Measurements from ENCODE around the gene ANO1.

Gene ANO1

DNA sequence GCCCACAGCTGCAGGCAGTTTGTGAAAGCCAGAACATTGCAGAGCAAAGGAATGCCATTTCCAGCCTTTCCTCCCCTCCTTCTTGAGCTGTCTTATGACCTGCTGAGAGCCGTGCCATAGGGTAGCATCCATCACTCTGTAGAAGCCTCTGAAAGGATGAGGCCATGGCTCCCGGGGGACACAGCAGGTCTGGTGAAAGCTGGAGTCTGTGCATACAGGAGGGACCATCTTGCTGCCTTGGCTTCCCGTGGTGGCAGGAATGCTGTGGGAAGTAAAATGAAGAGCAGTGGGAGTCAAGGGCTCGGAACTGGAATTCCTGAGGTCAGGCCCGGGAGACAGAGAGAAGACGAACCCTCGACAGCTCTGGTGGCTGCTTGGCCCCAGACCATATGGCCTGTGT, 30.9 kb downstream of the ANO1 start:
- in situ Hi-C loops (cut with HindIII; ENCODE audit: low sequenced_read_pairs): loop anchor here (10.0 kb wide), 1 partner anchor 256 kb away; no protein-coding TSS in a partner anchor

DNA sequence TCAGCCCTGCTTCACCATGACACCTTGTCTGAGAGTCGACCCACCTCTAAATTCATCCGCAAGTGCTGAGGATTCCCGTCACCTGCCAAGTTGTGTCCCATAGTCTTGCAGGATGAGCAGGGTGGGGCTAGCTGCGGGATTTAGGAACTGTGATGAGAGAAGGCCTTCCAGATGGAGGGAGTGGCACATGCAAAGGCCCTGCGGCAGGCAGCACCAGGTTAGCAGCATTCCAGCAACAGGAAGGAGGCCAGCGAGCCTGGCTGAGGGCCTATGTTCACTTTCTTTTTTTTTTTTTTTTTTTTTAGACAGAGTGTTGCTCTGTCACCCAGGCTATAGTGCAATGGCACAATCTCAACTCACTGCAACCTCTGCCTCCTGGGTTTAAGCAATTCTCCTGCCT, 31.8 kb downstream of the ANO1 start:
- in situ Hi-C loops (cut with HindIII; ENCODE audit: low sequenced_read_pairs): loop anchor here (10.0 kb wide), 1 partner anchor 255 kb away; no protein-coding TSS in a partner anchor

DNA sequence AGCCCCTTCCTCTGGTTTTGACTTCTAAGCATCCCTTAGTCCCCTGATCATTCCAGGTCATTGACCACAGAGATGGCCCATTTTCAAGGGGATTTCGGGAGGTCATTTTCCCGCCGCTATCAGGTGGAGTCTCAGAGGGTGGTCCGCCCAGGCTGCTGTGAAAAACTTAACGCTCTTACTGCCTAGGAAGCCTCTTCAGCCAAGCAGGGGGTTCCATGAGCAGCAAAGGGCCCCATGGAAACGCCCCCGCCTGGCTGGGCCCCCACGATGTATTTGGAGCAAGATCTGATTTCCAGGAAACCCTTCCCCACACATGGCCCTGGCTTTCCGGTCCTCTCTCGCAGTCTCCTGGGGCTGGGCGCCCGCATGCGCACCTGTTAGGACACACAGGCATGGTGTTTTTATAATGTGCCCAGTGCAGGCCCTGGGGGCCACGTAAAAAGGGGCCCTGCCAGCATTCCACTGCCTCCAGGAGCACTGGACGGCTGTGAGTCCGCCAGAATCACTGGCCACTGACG, 32.5 kb downstream of the ANO1 start:
- in situ Hi-C loops (cut with HindIII; ENCODE audit: low sequenced_read_pairs): no loop called here

DNA sequence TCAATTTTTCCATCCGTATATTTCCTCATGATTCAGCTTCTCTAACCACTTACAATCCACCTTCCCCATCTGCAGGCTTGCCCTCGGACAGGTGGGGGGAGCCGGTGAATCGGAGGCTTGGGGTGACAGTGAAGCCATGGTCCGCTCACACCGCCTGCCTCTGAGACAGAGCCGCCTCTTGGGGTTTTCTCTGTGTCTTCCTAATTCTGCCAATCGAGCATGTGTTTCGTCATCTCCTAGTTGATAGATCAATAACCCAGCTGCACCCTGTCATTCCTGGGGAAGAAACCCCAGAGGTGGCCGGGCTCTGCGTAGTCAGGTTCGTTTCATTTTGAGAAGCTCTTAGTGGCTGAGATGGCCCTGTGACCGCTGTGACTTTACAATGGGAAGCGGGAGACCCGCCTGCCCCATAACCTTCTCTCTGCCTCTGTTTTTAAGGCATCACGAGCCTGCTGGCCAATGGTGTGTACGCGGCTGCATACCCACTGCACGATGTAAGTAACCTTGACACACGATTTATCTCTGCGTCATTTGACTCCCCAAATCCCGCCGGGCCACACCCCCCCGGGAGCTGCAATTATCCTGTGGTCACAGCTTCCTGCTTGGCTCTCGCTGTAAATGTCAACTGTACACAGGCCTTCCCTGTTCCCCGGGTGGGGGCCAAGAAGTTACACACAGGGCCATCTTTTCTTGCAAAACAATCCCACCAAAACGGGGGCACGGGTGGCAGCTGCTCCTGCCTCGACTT, 33.3 kb downstream of the ANO1 start:
- in situ Hi-C loops (cut with HindIII; ENCODE audit: low sequenced_read_pairs): no loop called here

DNA sequence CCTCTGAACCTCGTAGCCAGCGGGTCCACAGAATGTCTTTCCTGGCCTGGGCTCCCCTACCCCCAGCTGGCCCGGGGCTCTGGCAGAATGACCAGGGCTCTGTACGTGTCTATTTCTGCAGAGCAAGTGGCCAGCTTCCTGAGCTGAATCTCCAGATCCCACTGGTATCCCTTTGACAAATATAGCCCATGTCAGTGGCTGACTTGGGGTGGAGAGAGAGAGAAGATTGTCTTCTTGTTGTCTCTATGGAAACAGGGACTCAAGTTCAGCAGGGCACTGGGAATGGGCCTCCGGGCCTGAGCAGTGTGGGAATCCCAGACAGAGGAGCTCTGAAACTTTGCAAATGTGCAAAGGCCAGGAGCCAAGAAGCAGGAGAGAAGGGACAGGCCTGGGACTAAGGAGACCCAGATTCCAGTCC, 33.9 kb downstream of the ANO1 start:
- in situ Hi-C loops (cut with HindIII; ENCODE audit: low sequenced_read_pairs): no loop called here

DNA sequence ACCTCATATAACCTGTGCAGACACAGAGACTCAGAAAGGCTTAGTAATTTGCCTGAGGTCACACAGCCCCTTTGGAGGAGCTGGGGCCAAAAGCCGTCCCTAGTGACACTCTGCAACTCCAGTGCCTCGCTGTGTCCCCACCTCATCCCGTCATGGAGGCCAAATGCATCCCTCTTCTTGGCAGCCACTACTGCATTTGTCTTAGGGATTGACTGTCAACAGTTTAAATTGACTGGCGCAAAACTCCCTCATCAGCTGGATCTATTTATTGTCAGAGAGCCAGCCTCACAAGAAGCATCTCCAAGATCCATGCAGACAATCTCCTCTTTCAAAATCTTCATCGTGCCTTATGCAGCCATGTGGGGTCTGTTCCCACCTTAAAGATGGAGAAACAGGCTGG, 35.7 kb downstream of the ANO1 start:
- in situ Hi-C loops (cut with HindIII; ENCODE audit: low sequenced_read_pairs): no loop called here

DNA sequence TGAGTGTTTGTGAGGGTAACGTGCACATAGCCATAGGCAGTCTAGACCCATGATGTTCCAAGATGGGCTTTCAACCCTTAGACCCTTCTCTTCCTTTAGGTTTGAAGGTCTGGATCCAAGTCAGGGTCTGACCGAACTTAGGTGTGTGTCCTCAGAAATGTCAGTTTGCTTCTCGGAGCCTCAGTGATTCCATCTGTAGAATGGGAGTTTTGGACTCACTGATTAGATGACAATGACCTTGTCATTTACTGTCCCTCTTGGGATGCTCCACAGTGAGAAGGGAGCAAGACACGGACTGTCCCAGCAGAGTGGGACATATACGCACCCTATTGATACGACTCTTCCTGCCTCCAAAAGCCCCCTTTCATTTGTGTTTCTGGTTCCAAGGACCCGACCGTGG, 37.7 kb downstream of the ANO1 start:
- in situ Hi-C loops (cut with HindIII; ENCODE audit: low sequenced_read_pairs): no loop called here

DNA sequence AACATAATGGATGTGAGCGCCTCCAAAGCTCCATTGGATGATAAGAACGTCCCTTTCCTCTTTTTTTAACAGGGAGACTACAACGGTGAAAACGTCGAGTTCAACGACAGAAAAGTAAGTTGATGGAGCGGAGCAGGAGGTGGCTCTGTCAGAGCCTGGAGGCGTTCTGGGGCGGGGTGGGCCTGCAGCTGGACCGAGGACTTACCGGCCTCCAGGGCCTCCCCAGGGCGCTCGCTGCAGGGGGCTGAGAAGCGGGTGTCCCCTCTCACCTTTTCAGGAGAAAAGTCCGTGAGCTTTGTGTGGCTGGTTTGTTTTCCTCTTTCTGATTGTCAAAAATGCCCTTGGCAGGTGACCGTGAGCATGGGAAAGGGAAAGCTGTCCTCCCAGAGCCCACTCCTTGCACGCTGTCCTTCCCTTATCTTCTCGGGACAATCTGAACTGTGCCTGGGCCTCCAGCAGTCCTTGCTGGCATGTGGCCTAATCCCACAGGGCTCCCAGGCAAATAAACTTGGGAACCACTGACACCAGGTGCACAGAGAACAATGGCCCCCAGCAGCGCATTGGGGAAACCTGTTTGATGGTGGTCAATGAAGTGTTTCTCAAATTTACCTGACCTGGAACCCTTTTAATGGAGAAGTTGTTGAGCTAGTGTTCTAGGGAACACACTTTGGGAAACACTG, 38.4 kb downstream of the ANO1 start:
- in situ Hi-C loops (cut with HindIII; ENCODE audit: low sequenced_read_pairs): no loop called here

DNA sequence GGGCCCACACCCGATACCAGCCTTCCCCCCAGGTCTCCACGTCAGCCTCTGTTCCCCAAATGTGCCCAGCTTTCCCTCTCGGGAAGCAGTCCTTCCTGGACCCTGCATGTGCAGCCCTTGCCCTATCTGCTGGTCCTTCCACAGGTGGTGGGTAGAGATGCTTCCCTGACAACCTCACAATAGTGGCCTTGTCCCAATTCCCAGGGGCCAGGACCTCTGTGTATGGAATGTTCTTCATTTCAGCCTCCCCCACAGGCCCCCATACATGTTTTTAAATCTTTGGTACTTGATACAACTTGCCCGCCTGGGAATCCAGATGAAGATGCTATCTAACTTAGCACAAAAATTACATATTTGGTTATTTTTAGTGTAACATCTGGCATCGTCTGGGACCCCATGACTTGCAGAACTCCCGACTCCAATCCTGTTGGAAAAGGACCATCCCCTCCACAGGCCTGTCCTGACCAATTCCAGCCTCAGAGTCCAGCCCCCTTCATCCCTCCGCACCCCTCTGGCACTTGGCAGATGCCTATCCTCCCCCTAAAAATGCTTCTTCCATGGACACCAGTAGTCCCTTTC, 39.5 kb downstream of the ANO1 start:
- in situ Hi-C loops (cut with HindIII; ENCODE audit: low sequenced_read_pairs): no loop called here

DNA sequence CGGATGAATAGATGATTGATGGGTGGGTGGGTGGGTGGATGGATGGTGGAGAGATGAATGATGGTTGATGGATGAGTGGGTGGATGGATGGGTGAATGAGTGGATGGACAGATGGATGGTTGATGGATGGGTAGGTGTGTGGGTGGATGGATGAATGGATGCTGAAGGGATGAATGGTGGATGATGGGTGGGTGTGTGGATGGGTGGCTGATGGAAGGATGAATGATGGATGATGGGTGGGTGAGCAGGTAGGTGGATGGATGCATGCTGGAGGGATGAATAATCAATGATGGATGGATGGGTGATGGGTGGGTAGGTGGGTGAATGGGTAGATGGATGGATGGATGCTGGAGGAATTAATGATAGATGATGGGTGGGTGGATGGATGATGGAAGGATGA, 40.5 kb downstream of the ANO1 start:
- in situ Hi-C loops (cut with HindIII; ENCODE audit: low sequenced_read_pairs): no loop called here

DNA sequence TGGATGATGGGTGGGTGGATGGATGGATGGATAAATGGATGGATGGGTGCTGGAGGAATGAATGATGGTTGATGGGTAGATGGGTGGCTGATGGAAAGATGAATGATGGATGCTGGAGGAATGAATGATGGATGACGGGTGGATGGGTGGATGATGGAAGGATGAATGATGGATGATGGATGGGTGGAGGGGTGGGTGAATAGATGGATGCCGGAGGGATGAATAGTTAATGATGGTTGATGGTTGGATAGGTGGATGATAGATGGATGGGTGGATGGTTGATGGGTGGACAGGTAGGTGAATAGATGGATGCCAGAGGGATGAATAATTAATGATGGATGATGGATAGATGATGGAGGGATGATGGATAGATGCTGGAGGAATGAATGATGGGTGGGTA, 41.4 kb downstream of the ANO1 start:
- in situ Hi-C loops (cut with HindIII; ENCODE audit: low sequenced_read_pairs): no loop called here

DNA sequence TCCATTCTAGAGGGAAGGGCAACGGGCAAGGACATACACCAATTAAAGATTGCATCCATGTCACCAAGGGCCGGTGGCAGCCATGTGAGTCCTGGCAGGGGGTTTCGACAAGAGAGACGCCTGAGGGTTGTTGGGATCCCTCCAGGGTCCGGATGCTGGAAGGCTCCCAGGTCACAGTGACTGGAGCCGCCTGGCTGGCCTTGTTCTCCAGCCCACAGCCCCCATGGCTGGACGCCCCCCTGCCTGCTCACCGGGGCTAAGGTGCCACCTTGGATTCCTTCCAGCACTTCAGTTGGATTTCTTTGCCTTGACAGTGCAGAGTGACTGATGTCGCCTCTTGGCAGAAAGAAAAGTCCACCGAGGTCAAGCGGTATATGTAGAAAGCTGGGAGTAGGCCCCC, 42.6 kb downstream of the ANO1 start:
- in situ Hi-C loops (cut with HindIII; ENCODE audit: low sequenced_read_pairs): no loop called here

DNA sequence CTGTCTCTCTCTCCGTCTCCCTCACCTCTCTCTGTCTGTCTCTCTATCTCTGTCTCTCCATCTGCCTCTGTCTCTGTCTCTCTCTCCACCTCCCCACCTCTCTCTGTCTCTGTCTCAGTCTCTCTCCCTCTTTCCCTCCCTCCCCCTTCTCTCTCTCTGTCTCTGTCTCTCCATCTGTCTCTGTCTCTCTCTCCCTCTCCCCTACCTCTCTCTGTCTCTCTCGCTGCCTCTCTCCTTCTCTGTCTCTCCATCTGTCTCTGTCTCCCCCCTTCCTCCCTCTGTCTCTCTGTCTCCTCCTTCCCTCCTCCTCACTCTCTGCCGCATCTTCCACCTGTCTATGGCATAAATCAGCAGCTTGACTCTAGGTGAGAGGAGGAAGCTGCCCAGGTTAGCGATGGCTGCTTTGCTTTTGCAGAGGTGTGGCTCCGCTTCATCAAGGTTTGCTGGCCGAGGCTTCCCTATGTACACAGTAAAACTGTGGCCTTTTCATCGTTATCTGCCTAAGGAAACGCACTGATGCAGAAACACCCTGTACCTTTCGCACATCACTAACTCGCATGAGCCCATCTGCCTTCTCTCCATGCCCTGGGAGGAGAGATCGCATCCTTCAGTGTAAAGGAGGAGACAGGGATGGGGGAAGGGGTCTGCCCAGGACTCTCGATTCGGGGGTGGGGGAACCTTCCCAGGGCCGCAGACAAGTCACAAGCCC, 44.5 kb downstream of the ANO1 start:
- in situ Hi-C loops (cut with HindIII; ENCODE audit: low sequenced_read_pairs): no loop called here

DNA sequence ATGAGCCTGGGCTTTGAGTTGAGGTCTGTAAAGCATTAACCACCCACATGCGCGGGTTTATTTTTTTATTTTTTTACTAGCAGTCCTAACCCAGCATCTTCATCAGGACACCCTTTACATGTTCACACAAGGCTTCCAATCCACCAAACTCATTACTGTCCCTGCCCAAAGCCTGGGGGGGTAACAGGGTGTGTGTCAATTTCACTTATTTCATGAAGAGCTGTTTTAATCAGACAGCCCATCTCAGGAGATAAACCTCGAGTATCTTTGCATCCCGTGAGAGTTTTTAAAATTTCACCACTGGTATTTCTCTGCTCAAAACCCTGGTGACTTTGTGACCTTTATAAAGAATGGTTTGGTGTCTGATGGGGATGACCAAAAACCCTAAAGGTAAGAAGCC, 45.6 kb downstream of the ANO1 start:
- in situ Hi-C loops (cut with HindIII; ENCODE audit: low sequenced_read_pairs): no loop called here

DNA sequence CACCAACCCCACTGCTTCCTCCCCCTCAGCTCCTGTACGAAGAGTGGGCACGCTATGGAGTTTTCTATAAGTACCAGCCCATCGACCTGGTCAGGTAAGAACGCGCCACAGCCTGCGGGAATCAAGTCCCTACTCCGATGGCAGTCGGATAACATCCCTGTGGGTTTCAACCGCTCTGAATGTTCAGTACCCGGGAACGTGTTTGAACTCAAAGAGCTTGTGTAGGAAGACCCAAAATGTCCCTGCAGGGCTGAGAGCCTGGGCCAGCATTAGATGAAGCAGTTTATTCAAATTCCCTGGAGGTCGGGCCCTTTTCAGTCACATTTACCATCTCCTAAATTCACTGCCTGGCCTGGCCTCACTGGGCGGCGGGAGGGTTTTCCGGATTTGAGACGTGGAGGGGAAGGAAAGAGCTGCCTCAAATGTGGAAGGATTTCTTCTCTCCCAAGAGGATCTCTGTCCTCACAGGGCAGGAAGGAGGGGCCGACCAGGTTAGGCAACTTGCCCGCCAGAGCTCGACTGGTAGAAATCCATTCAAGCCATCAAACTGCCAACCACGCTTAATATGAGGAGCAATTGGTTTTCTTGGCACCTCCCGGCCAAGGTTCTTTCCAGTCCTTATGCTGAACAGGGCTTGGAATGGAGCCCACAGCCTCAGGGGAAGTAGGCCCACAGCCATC, 46.3 kb downstream of the ANO1 start:
- in situ Hi-C loops (cut with HindIII; ENCODE audit: low sequenced_read_pairs): no loop called here

DNA sequence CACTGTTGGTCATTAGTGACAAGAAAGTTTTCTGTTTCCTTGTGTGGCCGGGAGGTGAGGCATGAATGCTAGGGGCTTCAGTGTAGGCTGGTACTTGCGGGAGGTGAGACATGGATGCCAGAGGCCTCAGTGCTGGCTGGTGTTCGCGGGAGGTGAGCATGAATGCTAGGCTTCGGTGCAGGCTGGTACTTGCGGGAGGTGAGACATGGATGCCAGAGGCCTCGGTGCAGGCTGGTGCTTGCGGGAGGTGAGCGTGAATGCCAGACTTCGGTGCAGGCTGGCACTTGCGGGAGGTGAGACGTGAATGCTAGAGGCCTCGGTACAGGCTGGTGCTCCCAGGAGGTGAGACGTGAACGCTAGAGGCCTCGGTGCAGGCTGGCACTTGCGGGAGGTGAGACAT, 48.4 kb downstream of the ANO1 start:
- in situ Hi-C loops (cut with HindIII; ENCODE audit: low sequenced_read_pairs): no loop called here

DNA sequence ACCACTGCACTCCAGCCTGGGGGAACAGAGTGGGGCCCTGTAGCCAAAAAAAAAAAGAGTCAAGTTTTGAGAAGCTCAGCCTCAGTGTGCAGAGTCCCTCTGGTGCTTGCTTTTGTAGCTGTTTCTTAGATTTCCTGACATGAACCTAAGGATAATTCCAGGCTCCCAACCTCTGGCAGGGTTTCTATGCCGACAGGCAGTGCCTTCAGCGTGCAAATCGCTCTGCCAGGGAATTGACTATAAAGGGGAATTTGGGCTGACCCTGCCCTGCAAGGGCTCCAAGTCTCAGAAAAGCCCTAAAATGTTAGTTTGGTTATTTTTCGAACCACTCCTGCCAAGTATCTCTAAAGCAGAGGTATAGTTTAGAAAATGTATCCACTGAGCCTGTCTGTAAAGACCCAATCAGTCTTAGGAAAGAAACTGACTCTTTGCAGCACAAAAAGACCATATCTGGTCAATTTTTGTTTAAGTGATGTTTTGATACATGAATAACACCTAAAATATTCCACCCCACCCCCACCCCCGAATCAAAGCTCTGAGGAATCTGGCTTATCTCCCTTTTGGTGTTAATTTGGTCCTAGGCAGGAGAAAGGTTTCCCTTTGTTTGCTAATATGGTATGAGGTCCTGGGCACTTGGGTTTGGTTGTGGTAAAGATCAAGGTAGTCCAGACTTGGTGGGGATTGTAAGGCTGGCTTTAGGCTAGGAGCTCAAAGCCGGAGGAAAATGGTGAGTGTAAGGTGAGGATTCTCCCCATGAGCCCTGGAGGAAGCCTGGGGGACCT, 49.7 kb downstream of the ANO1 start:
- in situ Hi-C loops (cut with HindIII; ENCODE audit: low sequenced_read_pairs): no loop called here

DNA sequence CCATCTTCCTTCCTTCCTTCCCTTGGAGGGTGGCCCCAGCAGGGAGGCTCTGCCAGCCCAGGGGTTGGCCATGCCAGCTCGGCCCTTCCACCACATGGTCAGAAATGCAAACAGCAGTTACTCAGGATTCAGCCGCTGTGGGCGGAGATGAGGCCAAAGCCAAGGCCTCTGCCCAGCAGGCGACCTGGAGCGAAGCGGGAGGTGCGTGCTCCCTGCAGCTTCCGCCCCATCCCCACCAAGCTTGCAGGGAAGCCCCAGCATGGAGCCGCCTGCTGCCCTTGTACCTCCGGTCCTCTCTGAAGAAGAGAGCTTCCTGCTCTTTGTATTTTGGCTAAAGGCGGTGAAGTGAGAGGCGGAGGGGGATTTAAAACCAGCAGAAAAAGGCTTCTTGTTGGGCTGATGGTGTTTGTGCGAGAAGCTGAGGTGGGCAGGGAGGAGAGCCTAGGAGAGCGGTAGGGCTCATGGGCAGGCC, 50.4 kb downstream of the ANO1 start:
- in situ Hi-C loops (cut with HindIII; ENCODE audit: low sequenced_read_pairs): no loop called here

DNA sequence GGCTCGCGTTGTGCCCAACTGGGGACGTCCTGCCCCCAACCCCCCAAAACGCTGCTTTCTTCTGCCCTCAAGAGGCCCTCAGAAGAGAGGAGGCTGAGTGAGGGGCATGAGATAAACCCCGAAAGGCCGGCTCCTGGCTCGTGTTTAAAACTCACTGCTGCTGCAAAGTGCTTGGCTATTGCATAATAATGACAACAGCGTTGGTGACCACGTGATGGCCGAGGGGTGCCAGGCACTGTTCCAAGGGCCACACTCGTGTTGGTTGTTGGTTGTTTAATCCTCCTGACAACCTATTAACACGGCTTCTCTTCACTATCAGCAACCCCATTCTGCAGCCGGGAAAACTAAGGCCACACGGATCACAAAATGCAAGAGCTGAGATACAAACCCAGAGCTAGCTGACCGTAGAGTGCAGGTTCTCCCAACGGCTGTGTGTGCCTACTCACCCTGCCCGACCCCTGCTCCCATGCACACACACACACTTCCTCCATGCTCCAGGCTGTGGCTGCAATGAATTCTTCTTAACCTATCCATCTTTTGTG, 51.0 kb downstream of the ANO1 start:
- in situ Hi-C loops (cut with HindIII; ENCODE audit: low sequenced_read_pairs): no loop called here

DNA sequence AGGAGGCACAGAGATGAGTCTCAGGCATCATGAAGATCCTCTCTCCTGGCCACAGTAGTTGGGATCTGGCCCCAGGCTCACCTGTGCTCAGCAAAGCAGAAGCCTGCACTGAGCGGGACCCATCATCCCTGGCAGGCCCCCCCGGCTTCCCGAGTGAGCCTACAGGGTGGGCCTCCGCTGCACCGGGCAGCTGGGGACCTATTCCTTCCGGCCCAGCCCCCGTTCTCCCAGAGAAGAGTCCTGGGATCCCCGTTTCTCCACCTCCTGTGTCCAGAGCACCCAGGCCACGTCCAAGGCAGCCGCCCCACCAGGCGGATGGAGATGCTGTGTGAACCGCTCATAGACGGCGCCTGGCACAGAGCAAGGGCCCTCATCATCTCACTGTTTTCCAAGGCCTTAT, 52.5 kb downstream of the ANO1 start:
- in situ Hi-C loops (cut with HindIII; ENCODE audit: low sequenced_read_pairs): no loop called here
